HG03432 (cell line): ENCODE measurements around the gene GDNF.

Experiments used
- ATAC-seq: cut with Tn5 transposase; IDR thresholded peaks from one replicate; pipeline ENCODE4 v1.9.1; 2021; ENCODE audit warnings: mild to moderate bottlenecking, moderate library complexity; ENCODE audit not compliant: unreplicated experiment

Gene GDNF

DNA sequence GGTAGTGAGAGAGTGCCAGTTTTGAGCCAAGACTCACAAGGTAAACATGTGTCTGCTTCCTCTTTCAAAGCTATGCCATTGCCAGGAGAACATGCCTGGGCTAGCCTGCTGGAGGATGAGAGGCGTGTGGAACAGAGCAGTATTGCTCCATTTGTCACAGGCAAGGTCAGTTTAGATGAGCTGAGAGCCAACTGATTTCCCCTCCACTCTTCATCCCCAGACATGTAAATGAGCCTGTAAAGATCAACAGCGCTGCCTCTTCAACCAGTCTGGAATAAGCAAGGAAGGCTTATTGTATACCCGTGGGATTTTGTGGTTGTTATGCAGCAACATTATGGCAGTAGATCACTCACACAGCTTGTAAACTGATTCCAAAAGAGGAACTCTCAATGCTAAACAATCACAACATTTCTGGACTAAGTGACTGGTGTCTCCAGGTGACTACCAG lies 8.2 kb upstream of the GDNF start:
- ATAC-seq: peak; percentile 94

DNA sequence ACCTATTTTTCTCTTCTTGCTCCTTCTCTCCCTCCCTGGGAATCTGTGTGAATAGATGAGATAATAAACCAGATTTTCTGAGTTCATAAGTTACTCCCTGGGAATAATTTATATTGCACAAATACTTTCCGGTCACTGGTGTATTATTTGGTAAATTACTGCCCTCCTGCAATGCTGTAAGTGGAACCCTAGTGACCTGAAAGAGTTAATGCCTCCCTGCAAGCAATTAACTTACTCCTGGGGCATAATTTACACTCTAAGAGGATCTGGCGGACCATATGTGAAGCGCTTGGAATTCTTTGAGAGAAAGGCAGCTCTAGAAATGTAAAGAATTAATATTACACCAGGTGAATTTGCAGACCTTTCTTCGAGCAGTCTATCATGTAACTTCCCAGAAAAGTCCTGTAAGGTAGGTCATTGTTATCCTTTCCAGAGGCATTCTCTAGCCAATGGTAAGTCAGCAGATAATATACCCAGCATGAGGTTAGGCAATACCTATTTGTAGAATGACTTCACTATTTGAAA lies 7.0 kb upstream of the GDNF start:
- ATAC-seq: no peak

- ATAC-seq: no peak
Observed at GRCh38 chr5:37844009-37844408, 4.2 kb upstream of the GDNF start.

- no peak for ATAC-seq
Observed at GRCh38 chr5:37842048-37842447, 2.2 kb upstream of the GDNF start.

DNA sequence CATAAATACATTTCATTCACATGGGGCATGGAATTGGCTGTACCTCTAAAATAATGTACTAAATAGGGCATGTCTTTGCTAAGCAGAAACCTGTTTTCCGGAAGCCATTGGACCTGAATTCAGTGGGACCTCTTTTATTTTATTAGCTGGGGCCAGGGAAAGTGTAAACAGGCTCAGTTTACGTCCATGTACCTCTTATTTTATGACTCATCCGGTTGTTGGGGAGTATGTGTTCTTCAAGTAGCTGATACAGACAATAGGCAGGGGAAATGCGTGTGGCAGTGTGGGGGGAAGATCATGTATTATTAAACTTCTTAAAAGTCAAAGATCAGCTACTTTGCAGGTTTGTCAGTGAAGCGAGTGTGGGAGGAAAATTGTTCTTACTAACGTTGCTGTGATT lies 1.4 kb upstream of the GDNF start:
- ATAC-seq: no peak

DNA sequence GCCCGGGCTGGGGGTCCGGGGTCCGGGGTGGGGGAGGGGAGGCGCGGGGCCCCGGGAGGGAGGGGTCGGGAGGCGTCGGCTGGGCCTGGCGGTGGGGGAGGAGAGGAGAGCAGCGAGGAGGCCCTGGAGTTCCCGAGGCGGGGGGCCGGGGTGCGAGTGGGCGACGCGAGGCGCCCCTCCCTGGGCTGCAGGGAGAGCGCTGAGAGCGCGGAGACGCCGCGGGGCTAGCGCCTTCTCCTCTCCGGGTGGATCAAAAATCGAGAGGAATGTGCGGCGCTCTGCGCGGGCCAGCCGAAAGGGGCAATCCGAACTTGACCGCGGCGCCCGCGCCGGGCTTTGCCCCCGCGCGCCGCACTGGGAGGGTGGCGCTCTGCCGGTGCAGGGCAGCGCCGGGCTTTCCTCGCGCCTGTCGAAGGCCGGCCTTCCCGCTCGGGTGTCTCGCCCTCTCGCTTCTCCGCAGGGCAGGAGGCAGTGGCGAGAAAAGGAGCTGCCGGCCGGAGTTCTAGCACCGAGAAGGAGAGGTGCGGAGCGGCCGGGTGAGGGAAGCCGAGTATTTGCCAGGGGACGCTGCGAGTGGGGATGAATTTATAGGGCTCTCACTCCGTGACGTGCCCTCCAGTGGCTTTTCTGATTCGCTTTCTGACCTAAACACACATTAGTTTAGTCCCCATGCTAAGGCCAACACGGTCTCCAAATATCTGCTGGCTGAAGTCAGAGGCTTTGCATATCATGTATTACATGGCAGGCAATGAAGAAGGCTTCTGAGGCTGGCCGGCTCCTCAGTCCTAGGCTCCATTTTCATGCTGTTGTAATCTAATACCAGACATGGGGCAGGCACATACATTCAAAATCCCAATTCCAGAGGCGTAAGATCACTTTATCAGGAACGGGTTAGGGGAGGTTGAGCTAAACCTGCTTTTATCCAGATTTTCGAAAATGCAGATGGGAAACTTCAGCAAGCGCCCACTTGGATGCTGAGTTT lies 503 bp upstream of the GDNF start:
- ATAC-seq: no peak

DNA sequence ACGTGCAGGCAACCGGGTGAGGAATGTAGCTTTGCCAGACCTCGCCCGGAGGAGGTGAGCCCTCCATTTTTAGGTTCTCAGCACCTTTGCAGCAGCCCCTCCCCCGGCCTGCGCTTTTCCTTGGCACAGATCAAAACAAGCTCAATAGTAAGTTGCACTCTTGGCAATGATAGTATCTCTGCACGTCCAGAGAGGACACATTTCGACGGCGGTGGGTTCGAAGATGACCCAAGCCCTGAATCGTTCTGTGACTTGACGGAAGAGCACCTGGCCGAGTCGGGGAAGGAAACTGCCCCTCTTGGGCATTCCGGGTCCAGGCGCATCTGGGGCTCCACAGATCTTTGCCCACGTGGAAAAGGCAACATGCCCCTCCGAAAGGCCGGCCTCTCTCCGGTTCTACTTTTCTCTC lies 904 bp downstream of the GDNF start:
- no peak for ATAC-seq

- no peak for ATAC-seq
Observed at GRCh38 chr5:37838152-37838932, 1.5 kb downstream of the GDNF start.

- ATAC-seq: peak; percentile 72
Observed at GRCh38 chr5:37837414-37838032, 2.3 kb downstream of the GDNF start.

GRCh38 chr5:37836592-37837413 lies 3.0 kb downstream of the GDNF start:
- ATAC-seq: no peak

DNA sequence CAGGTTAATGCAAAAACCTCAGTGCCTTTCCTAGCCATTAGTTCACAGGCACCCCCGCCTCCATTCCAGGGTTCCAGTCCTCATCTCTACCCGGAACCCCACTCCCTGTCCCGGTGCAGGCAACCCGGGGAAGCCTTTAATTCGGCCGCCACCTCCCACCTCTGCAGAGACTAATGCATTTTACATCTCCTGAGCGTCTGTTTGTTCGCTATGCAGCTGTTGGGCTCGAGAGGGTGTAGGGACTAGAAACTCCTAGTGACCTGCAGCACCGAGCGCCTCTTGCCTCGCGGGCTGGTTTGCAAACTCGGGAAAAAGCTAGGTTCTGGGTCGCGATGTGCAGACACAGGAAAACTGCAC lies 3.6 kb downstream of the GDNF start:
- no peak for ATAC-seq

GRCh38 chr5:37835380-37835973 lies 4.4 kb downstream of the GDNF start:
- ATAC-seq: no peak

DNA sequence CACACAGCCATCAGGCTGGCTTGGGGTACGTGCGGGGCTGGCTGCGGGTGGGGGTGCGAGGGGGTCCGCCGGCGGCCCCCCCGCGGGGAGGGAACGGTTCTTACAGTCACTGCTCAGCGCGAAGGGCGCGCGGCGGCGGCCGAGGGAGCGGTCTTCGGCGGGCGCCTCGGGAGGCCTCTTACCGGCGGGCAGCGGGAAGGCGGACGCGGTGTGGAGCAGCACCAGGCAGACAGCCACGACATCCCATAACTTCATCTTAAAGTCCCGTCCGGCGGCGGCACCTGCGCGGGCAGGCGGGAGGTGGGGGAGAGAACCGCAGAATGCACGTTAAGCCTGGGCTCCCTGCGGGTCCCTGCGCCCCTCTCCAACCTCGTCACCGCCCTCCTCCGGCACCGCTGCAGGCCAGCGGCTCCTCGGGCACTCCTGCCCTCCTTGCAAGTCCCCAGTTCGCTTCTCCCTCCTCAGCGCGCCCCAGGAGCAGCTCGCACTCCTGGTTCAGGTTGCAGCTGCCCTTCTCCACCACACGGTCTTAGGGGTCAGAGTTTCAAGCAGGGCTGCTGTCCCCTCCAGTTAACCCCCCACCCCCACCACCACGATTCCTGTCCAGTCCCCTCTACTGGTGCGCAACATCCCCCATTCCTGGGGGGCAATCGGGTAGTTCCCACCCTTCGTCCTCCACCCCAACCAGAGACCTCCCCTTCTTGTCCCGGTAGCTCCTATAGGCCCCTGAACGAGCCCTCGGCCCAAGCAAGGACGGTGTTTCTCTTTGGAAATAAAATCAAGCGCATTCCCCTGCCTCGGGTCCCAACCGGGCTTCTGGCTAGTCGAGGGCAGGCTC lies 5.1 kb downstream of the GDNF start:
- no peak for ATAC-seq

GRCh38 chr5:37833990-37834389 lies 5.9 kb downstream of the GDNF start:
- ATAC-seq: no peak

DNA sequence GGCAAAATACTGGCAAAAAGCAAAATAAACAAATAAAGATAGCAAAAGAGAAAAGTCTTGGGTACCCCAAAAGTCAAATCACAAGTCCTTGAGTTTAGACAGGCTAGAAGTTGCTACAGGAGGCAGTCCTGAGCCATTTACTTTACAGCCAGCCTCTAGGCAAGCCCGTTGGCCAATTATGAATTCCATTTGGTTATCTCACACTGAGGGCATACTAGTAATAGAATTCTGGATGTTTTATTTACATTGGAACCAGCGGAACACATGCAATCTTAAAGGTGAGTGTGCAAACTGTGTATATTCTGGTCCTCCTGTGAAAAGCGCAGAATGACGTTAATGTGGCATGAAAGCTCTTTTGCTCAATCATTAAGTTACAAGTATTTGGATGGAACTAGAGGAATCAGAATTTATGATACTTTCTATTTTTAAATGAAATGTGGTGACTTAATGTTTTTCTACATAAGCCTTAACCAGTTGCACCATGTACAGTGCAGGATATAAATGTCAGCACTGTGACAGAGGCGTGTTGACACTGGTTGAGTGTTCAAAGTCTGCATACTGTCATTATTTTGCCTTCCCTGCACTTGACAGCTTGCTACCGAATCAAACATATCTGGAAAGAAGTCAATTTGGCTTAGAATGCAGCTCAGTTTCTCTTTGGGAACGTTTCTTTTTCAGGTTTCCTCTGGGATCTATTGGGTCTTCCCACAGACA lies 7.9 kb downstream of the GDNF start:
- ATAC-seq: no peak

DNA sequence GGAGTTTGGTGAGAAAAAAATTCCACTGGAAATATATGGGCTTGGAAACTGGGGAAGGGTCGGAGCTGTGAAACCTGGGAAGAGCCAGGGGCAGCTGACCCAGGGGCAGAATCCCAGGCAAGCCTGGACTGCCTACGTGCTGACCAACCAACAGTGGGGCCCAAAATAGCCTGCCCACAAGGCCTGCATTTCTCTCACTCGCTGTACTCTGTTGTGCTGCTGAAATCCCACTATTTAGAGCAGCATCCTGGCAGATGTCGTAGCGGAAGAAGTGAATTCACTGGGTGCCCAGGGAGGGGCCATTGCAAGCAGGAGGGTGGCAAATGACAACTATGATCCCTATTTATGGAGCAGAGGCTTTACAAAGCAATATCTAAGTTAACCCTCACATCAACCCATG lies 9.5 kb downstream of the GDNF start:
- ATAC-seq: no peak

- ATAC-seq: no peak
Observed at GRCh38 chr5:37825334-37825915, 14.4 kb downstream of the GDNF start.
